NB4 (cell line): ENCODE data around the gene PHACTR3.

Experiments used
- CTCF ChIP-seq: IDR thresholded peaks from one replicate; pipeline ENCODE4 v1.5.1; 2012; ENCODE audit warnings: low read depth, low read length
- POLR2A ChIP-seq: IDR thresholded peaks from 2 replicates; pipeline ENCODE4 v1.6.1; 2011; ENCODE audit warnings: mild to moderate bottlenecking; ENCODE audit not compliant: insufficient read length; ENCODE audit errors: extremely low read depth
- TF ChIP-seq, protein P1 (sequence below): IDR thresholded peaks from 2 replicates; pipeline ENCODE4 v1.6.1; 2011; ENCODE audit warnings: low read depth, low read length

DNA sequence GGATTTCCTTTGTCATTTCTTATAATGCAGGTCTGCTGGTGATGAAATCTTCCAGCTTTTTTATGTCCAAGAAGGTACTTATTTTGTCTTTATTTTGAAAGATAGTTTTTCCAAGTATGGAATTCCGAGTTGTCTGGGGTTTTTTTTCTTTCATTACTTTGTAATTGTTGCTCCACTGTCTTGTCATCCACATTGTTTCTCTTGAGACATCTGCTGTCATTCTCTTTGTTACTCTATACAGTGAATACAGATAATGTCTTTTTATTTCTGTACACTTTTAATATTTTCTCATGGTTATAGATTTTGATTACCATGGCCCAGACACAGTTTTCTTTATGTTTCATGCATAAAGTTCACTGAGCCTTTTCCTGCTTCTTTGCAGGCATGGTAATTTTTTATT is 196.0 kb downstream of the PHACTR3 start:
- TF ChIP-seq CTCF (no peak), POLR2A (no peak)
- TF ChIP-seq, protein P1, sequence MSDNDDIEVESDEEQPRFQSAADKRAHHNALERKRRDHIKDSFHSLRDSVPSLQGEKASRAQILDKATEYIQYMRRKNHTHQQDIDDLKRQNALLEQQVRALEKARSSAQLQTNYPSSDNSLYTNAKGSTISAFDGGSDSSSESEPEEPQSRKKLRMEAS, result no peak
